Measurements from ENCODE around the gene MMP15. TPM values are rescaled to one million over a fixed set of nuclear protein-coding genes. Genes with fewer than 3 reads are reported as not detected.

Gene MMP15
- total RNA-seq, 5 donors from 2014 or later (not counting 1 experiment from before 2014, with no cell fraction given), result 0.30 to 1.3 (median 0.85) TPM

DNA sequence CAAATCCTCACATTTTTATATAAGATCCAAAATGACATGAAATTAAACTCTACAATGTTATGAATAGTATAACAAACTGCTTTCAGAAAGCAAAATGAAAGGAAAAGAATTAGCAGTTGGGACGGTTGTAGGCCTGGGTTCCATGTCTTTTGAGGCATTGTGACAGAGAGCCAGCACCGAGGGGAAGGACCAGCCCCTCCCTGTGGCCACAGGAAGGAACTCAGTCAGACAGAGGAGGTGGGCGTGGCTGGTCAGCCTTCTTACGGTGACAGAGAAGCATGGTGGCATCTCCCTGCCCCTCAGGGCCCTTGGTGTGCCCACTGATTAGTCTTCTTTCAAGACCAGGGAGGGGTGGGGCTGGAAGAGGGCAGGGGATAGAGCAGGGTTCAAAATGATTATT is 30.8 kb upstream of the MMP15 start:
- 8% methylated on average over 3 of the region's 4 CpGs for WGBS (ENCODE audit: insufficient coverage)
- H3K27ac ChIP-seq (ENCODE audit: low read length), result peak overlapping the region; percentile 46
- H3K36me3 Mint-ChIP-seq, result peaks cover 20% of the 10 kb centered on the region
- peaks cover 31 to 43% of the 10 kb centered on the region in 2 donors for H3K36me3 ChIP-seq (ENCODE audit: control insufficient read depth in 2 of 2, extremely low read depth in 1 of 2, insufficient read depth in 1 of 2, low read length in 1 of 2)
- H3K9me3 Mint-ChIP-seq, result no peaks in the 10 kb centered on the region
- H3K9me3 ChIP-seq, result no peaks in the 10 kb centered on the region
- H3K4me3 ChIP-seq (ENCODE audit: control insufficient read depth in 1 of 2, extremely low read depth in 1 of 2, low read length in 1 of 2), result no peak overlapping the region
- H3K27ac Mint-ChIP-seq, result peak overlapping the region; percentile 89 to 90
- H3K4me1 ChIP-seq (ENCODE audit: control insufficient read depth in 1 of 2, extremely low read depth in 1 of 2, insufficient read depth in 2 of 2, low read length in 2 of 2), result peaks cover 21 to 67% of the 10 kb centered on the region in 2 experiments
- H3K4me3 Mint-ChIP-seq, result peak overlapping the region in 1 of 3 donors; percentile 6
- ATAC-seq (replicated peaks in 1 of 4) (no peak), DNase-seq (peak in 29 of 35 experiments; percentile 19 to 61 (median 38))
- peaks cover 48 to 66% (median 53%) of the 10 kb centered on the region in 3 donors for H3K4me1 Mint-ChIP-seq
- CTCF ChIA-PET, result no interaction called here
- no peaks in the 10 kb centered on the region for H3K27me3 ChIP-seq (replicated peaks in 1 of 2; ENCODE audit: control insufficient read depth in 2 of 2, extremely low read depth in 1 of 2, insufficient read depth in 2 of 2, low read length in 1 of 2)
- H3K27me3 Mint-ChIP-seq, result no peaks in the 10 kb centered on the region
- POLR2A ChIA-PET, result no interaction called here

- 92% methylated on average over 15 of the region's 18 CpGs for WGBS (ENCODE audit: insufficient coverage)
- H3K4me3 Mint-ChIP-seq, result no peak overlapping the region
- H3K4me1 Mint-ChIP-seq, result peaks cover 42 to 64% (median 53%) of the 10 kb centered on the region in 3 donors
- H3K36me3 Mint-ChIP-seq, result peaks cover 20% of the 10 kb centered on the region
- Histone ChIP-seq H3K4me3 (ENCODE audit: control insufficient read depth in 1 of 2, extremely low read depth in 1 of 2, low read length in 1 of 2) (no peak overlapping the region), H3K27me3 (replicated peaks in 1 of 2; ENCODE audit: control insufficient read depth in 2 of 2, extremely low read depth in 1 of 2, insufficient read depth in 2 of 2, low read length in 1 of 2) (no peaks in the 10 kb centered on the region), H3K9me3 (no peaks in the 10 kb centered on the region), H3K4me1 (ENCODE audit: control insufficient read depth in 1 of 2, extremely low read depth in 1 of 2, insufficient read depth in 2 of 2, low read length in 2 of 2) (peaks cover 22 to 71% of the 10 kb centered on the region in 2 experiments), H3K36me3 (ENCODE audit: control insufficient read depth in 2 of 2, extremely low read depth in 1 of 2, insufficient read depth in 1 of 2, low read length in 1 of 2) (peaks cover 31 to 43% of the 10 kb centered on the region in 2 donors), H3K27ac (ENCODE audit: low read length) (peak overlapping the region; percentile 46)
- DNase-seq, result no peak
- peak overlapping the region; percentile 89 to 90 for H3K27ac Mint-ChIP-seq
- ChIA-PET POLR2A (no interaction called here), CTCF (interaction anchor here in 1 of 2 donors (0.7 kb wide), 1 partner anchor 228 kb away, joined by 3 read pairs; no protein-coding TSS in a partner anchor)
- no peak for ATAC-seq (replicated peaks in 1 of 4)
- no peaks in the 10 kb centered on the region for H3K9me3 Mint-ChIP-seq
- no peaks in the 10 kb centered on the region for H3K27me3 Mint-ChIP-seq
Observed at GRCh38 chr16:57995721-57996405, 29.7 kb upstream of the MMP15 start.

GRCh38 chr16:57996406-57997175 is 29.0 kb upstream of the MMP15 start:
- peaks cover 20% of the 10 kb centered on the region for H3K36me3 Mint-ChIP-seq
- peaks cover 22 to 77% of the 10 kb centered on the region in 2 experiments for H3K4me1 ChIP-seq (ENCODE audit: control insufficient read depth in 1 of 2, extremely low read depth in 1 of 2, insufficient read depth in 2 of 2, low read length in 2 of 2)
- ChIA-PET POLR2A (no interaction called here), CTCF (interaction anchor here in 1 of 2 donors (0.7 kb wide), 1 partner anchor 227 kb away, joined by 3 read pairs; no protein-coding TSS in a partner anchor)
- peak overlapping the region in 1 of 3 donors; percentile 76 for H3K4me3 Mint-ChIP-seq
- H3K27ac Mint-ChIP-seq, result peak overlapping the region; percentile 44 to 91
- DNase-seq (no peak), ATAC-seq (replicated peaks in 1 of 4) (no peak)
- peaks cover 43 to 68% (median 55%) of the 10 kb centered on the region in 3 donors for H3K4me1 Mint-ChIP-seq
- H3K4me3 ChIP-seq (ENCODE audit: control insufficient read depth in 1 of 2, extremely low read depth in 1 of 2, low read length in 1 of 2), result no peak overlapping the region
- H3K9me3 ChIP-seq, result no peaks in the 10 kb centered on the region
- peaks cover 31 to 43% of the 10 kb centered on the region in 2 donors for H3K36me3 ChIP-seq (ENCODE audit: control insufficient read depth in 2 of 2, extremely low read depth in 1 of 2, insufficient read depth in 1 of 2, low read length in 1 of 2)
- no peaks in the 10 kb centered on the region for H3K27me3 ChIP-seq (replicated peaks in 1 of 2; ENCODE audit: control insufficient read depth in 2 of 2, extremely low read depth in 1 of 2, insufficient read depth in 2 of 2, low read length in 1 of 2)
- H3K27me3 Mint-ChIP-seq, result no peaks in the 10 kb centered on the region
- no peaks in the 10 kb centered on the region for H3K9me3 Mint-ChIP-seq
- peak overlapping the region; percentile 46 for H3K27ac ChIP-seq (ENCODE audit: low read length)
- WGBS (ENCODE audit: insufficient coverage), result 95% methylated on average over 62 of the region's 62 CpGs

DNA sequence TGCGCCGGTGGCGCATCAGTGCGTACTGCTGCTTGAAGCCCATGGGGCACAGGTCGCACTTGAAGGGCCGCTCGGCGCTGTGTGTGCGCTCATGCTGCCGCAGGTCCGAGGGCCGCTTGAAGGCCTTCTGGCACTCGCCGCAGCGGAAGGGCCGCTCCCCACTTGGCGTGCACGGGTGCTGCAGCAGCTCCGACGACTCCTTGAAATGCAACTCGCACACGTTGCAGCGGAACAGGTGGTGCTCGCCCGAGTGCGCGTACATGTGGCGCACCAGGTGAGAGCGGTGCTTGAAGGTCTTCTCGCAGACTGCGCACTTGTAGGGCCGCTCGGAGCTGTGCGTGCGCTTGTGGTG is 28.4 kb upstream of the MMP15 start:
- Histone ChIP-seq H3K36me3 (ENCODE audit: control insufficient read depth in 2 of 2, extremely low read depth in 1 of 2, insufficient read depth in 1 of 2, low read length in 1 of 2) (peaks cover 31 to 43% of the 10 kb centered on the region in 2 donors), H3K27ac (ENCODE audit: low read length) (no peak overlapping the region), H3K27me3 (replicated peaks in 1 of 2; ENCODE audit: control insufficient read depth in 2 of 2, extremely low read depth in 1 of 2, insufficient read depth in 2 of 2, low read length in 1 of 2) (no peaks in the 10 kb centered on the region), H3K4me3 (ENCODE audit: control insufficient read depth in 1 of 2, extremely low read depth in 1 of 2, low read length in 1 of 2) (no peak overlapping the region), H3K9me3 (no peaks in the 10 kb centered on the region), H3K4me1 (ENCODE audit: control insufficient read depth in 1 of 2, extremely low read depth in 1 of 2, insufficient read depth in 2 of 2, low read length in 2 of 2) (peaks cover 22 to 83% of the 10 kb centered on the region in 2 experiments)
- WGBS (ENCODE audit: insufficient coverage), result 98% methylated on average over 35 of the region's 35 CpGs
- no peaks in the 10 kb centered on the region for H3K9me3 Mint-ChIP-seq
- peak overlapping the region; percentile 44 to 91 for H3K27ac Mint-ChIP-seq
- ATAC-seq (replicated peaks in 1 of 4) (no peak), DNase-seq (no peak)
- ChIA-PET POLR2A (no interaction called here), CTCF (no interaction called here)
- peak overlapping the region in 1 of 3 donors; percentile 76 for H3K4me3 Mint-ChIP-seq
- H3K27me3 Mint-ChIP-seq, result no peaks in the 10 kb centered on the region
- peaks cover 20% of the 10 kb centered on the region for H3K36me3 Mint-ChIP-seq
- H3K4me1 Mint-ChIP-seq, result peaks cover 49 to 71% (median 60%) of the 10 kb centered on the region in 3 donors

GRCh38 chr16:57997528-57998265 is 27.9 kb upstream of the MMP15 start:
- H3K4me3 Mint-ChIP-seq, result peak overlapping the region; percentile 76 to 83 (median 79)
- H3K9me3 ChIP-seq, result no peaks in the 10 kb centered on the region
- peaks cover 31 to 43% of the 10 kb centered on the region in 2 donors for H3K36me3 ChIP-seq (ENCODE audit: control insufficient read depth in 2 of 2, extremely low read depth in 1 of 2, insufficient read depth in 1 of 2, low read length in 1 of 2)
- no peak for ATAC-seq (replicated peaks in 1 of 4)
- peak overlapping the region; percentile 59 for H3K27ac ChIP-seq (ENCODE audit: low read length)
- H3K9me3 Mint-ChIP-seq, result no peaks in the 10 kb centered on the region
- no peaks in the 10 kb centered on the region for H3K27me3 Mint-ChIP-seq
- 95% methylated on average over 36 of the region's 36 CpGs for WGBS (ENCODE audit: insufficient coverage)
- H3K27me3 ChIP-seq (replicated peaks in 1 of 2; ENCODE audit: control insufficient read depth in 2 of 2, extremely low read depth in 1 of 2, insufficient read depth in 2 of 2, low read length in 1 of 2), result no peaks in the 10 kb centered on the region
- POLR2A ChIA-PET, result no interaction called here
- CTCF ChIA-PET, result interaction anchor here (0.6 to 2.0 kb wide), 3 partner anchors 27 to 131 kb away, joined by 4 to 6 read pairs (median 4); partner anchors contain the start of gene CFAP20 (in 1 of the 2)
- peaks cover 20% of the 10 kb centered on the region for H3K36me3 Mint-ChIP-seq
- peak overlapping the region; percentile 91 to 92 for H3K27ac Mint-ChIP-seq
- DNase-seq, result no peak
- H3K4me3 ChIP-seq (ENCODE audit: control insufficient read depth in 1 of 2, extremely low read depth in 1 of 2, low read length in 1 of 2), result peak overlapping the region in 1 of 2 donors; percentile 73
- H3K4me1 ChIP-seq (ENCODE audit: control insufficient read depth in 1 of 2, extremely low read depth in 1 of 2, insufficient read depth in 2 of 2, low read length in 2 of 2), result peaks cover 22 to 87% of the 10 kb centered on the region in 2 experiments
- peaks cover 48 to 72% (median 65%) of the 10 kb centered on the region in 3 donors for H3K4me1 Mint-ChIP-seq

- ATAC-seq (replicated peaks in 1 of 4) (peak; percentile 2 to 25 (median 16)), DNase-seq (peak in 34 of 35 experiments; percentile 15 to 68 (median 37))
- ChIA-PET POLR2A (no interaction called here), CTCF (interaction anchor here (0.6 to 2.0 kb wide), 7 partner anchors 26 to 436 kb away, joined by 3 to 6 read pairs (median 4); partner anchors contain the start of gene CFAP20 (in 1 of the 2))
- peaks cover 20% of the 10 kb centered on the region for H3K36me3 Mint-ChIP-seq
- H3K4me3 Mint-ChIP-seq, result peak overlapping the region; percentile 76 to 83 (median 79)
- Histone ChIP-seq H3K4me1 (ENCODE audit: control insufficient read depth in 1 of 2, extremely low read depth in 1 of 2, insufficient read depth in 2 of 2, low read length in 2 of 2) (peaks cover 22 to 85% of the 10 kb centered on the region in 2 experiments), H3K27ac (ENCODE audit: low read length) (peak overlapping the region; percentile 59), H3K36me3 (ENCODE audit: control insufficient read depth in 2 of 2, extremely low read depth in 1 of 2, insufficient read depth in 1 of 2, low read length in 1 of 2) (peaks cover 31 to 46% of the 10 kb centered on the region in 2 donors), H3K4me3 (ENCODE audit: control insufficient read depth in 1 of 2, extremely low read depth in 1 of 2, low read length in 1 of 2) (peak overlapping the region in 1 of 2 donors; percentile 73), H3K27me3 (replicated peaks in 1 of 2; ENCODE audit: control insufficient read depth in 2 of 2, extremely low read depth in 1 of 2, insufficient read depth in 2 of 2, low read length in 1 of 2) (no peaks in the 10 kb centered on the region), H3K9me3 (no peaks in the 10 kb centered on the region)
- peaks cover 45 to 73% (median 66%) of the 10 kb centered on the region in 3 donors for H3K4me1 Mint-ChIP-seq
- H3K9me3 Mint-ChIP-seq, result no peaks in the 10 kb centered on the region
- WGBS (ENCODE audit: insufficient coverage), result 6% methylated on average over 4 of the region's 8 CpGs
- H3K27ac Mint-ChIP-seq, result peak overlapping the region; percentile 91 to 92
- H3K27me3 Mint-ChIP-seq, result no peaks in the 10 kb centered on the region
Observed at GRCh38 chr16:57998486-57998885, 27.1 kb upstream of the MMP15 start.

Data from T-cell (primary cell).